Measurements from ENCODE around the gene FAM72C.
"Not testable (repeated sequence)": the region's sequence is repeated elsewhere in the genome, so short reads cannot be mapped to it uniquely, and the experiment has no call there.

GRCh38 chr1:144014528-144014927, 42.7 kb upstream of the FAM72C start:
- TF ChIP-seq POLR2AphosphoS5 (IDR thresholded peaks at IDR 0.05; ENCODE audit: borderline replicate concordance, low read depth, low read length); EZH2 (IDR thresholded peaks at IDR 0.05); FOXP2 (optimal IDR thresholded peaks at IDR 0.05; ENCODE audit: control extremely low read depth, extremely low read length, insufficient read depth): not testable (repeated sequence)

All from SK-N-MC (cell line).